Common myeloid progenitor, CD34-positive (primary cell): Measurements from ENCODE around the gene DMRT3.
A peak's percentile ranks its signal among the peaks of the same experiment; 100 is the strongest.

Experiments used
- CTCF ChIA-PET: fragments of 350-600 bp; sonication (Branson Sonifier 250); formaldehyde crosslinking; loops from one replicate; lab custom pipeline; 2021; ENCODE audit warnings: antibody characterized with exemption; lab: Charles Lee
- POLR2A ChIA-PET: fragments of 350-600 bp; sonication (Branson Sonifier 250); formaldehyde crosslinking; loops from one replicate; lab custom pipeline; 2021; ENCODE audit warnings: antibody characterized with exemption; lab: Charles Lee
- DNase-seq, 3 donors: peaks; one replicate each; pipeline versions ENCODE4 v3.0.0 to v3.0.0-alpha.2; 2013
- H3K27ac ChIP-seq, 2 experiments: 1 replicate in 1 of 2; 2 replicates in 1 of 2; pipeline ENCODE4 v1.7.0; 2013; ENCODE audit warnings: inconsistent platforms in 2 of 2, low read length in 2 of 2, mild to moderate bottlenecking in 2 of 2, low read depth in 1 of 2, moderate library complexity in 1 of 2; ENCODE audit not compliant: severe bottlenecking in 2 of 2, insufficient read depth in 1 of 2, poor library complexity in 1 of 2
- H3K27me3 ChIP-seq, 5 experiments: replicated peaks in 2 of 5; 1 replicate in 3 of 5; 2 replicates in 2 of 5; pipeline versions ENCODE4 v1.6.1 to v1.7.0; 2013; ENCODE audit warnings: low read length in 4 of 5, mild to moderate bottlenecking in 2 of 5, moderate library complexity in 2 of 5, inconsistent platforms in 1 of 5; ENCODE audit not compliant: insufficient read depth in 5 of 5, control insufficient read depth in 4 of 5
- H3K36me3 ChIP-seq, 4 experiments: 1 replicate in 2 of 4; 2 replicates in 2 of 4; pipeline versions ENCODE4 v1.6.1 to v1.7.0; 2013; ENCODE audit warnings: low read length in 3 of 4, control low read depth in 1 of 4, mild to moderate bottlenecking in 1 of 4; ENCODE audit not compliant: control insufficient read depth in 4 of 4, insufficient read depth in 4 of 4
- H3K4me1 ChIP-seq, 4 experiments: 1 replicate in 3 of 4; 2 replicates in 1 of 4; pipeline versions ENCODE4 v1.6.1 to v1.7.1; 2013; ENCODE audit warnings: low read length in 3 of 4, mild to moderate bottlenecking in 3 of 4, control low read depth in 1 of 4, inconsistent platforms in 1 of 4, moderate library complexity in 1 of 4; ENCODE audit not compliant: control insufficient read depth in 4 of 4, insufficient read depth in 4 of 4; ENCODE audit errors: control extremely low read depth in 1 of 4
- H3K4me3 ChIP-seq, 7 experiments: 1 replicate in 4 of 7; 2 replicates in 3 of 7; pipeline versions ENCODE4 v1.5.1 to v1.7.0; 2013; ENCODE audit warnings: mild to moderate bottlenecking in 7 of 7, low read length in 6 of 7, moderate library complexity in 6 of 7, inconsistent platforms in 2 of 7, low read depth in 2 of 7, control low read depth in 1 of 7; ENCODE audit not compliant: insufficient read depth in 4 of 7, control insufficient read depth in 1 of 7; ENCODE audit errors: extremely low read depth in 1 of 7
- H3K9me3 ChIP-seq, 5 experiments: 1 replicate in 4 of 5; 2 replicates in 1 of 5; pipeline versions ENCODE4 v1.6.1 to v1.7.1; 2013; ENCODE audit warnings: low read length in 4 of 5, mild to moderate bottlenecking in 2 of 5, inconsistent platforms in 1 of 5, low read depth in 1 of 5, moderate library complexity in 1 of 5; ENCODE audit not compliant: control insufficient read depth in 4 of 5, insufficient read depth in 2 of 5; ENCODE audit errors: control extremely low read depth in 1 of 5
- WGBS: methylation state at CpG from one replicate; pipeline ENCODE4 v1.1.5; 2013; ENCODE audit not compliant: insufficient coverage; 5-methylcytosine and 5-hydroxymethylcytosine counted together

The DMRT3 gene

GRCh38 chr9:1001838-1002237, 25.4 kb downstream of the DMRT3 start:
- no peak overlapping the region for H3K27ac ChIP-seq
- peaks cover 0 to 3% (median 0%) of the 10 kb centered on the region in 4 experiments for H3K4me1 ChIP-seq
- no peaks in the 10 kb centered on the region for H3K36me3 ChIP-seq
- H3K9me3 ChIP-seq = peaks cover 0 to 5% (median 3%) of the 10 kb centered on the region in 5 experiments
- ChIA-PET POLR2A (no interaction called here), CTCF (interaction anchor here (1.1 to 4.2 kb wide), 4 partner anchors 10 to 108 kb away, joined by 4 to 19 read pairs (median 10); no protein-coding TSS in a partner anchor)
- H3K27me3 ChIP-seq = peaks cover 0 to 14% (median 7%) of the 10 kb centered on the region in 5 experiments
- no peak overlapping the region for H3K4me3 ChIP-seq
- WGBS = 100% methylated on average over 3 of the region's 4 CpGs
- no peak for DNase-seq

GRCh38 chr9:1002678-1003077, 26.2 kb downstream of the DMRT3 start:
- H3K27ac ChIP-seq = no peak overlapping the region
- POLR2A ChIA-PET = no interaction called here
- H3K36me3 ChIP-seq = no peaks in the 10 kb centered on the region
- CTCF ChIA-PET = interaction anchor here (0.6 to 4.2 kb wide), 12 partner anchors 9 to 658 kb away, joined by 3 to 19 read pairs (median 4); no protein-coding TSS in a partner anchor
- peaks cover 0 to 5% (median 3%) of the 10 kb centered on the region in 5 experiments for H3K9me3 ChIP-seq
- H3K27me3 ChIP-seq = peaks cover 0 to 17% (median 7%) of the 10 kb centered on the region in 5 experiments
- WGBS = no CpG with 5 or more reads among the region's 2 CpGs
- DNase-seq = no peak
- peaks cover 0 to 3% (median 0%) of the 10 kb centered on the region in 4 experiments for H3K4me1 ChIP-seq
- no peak overlapping the region for H3K4me3 ChIP-seq

GRCh38 chr9:1005043-1005667, 28.7 kb downstream of the DMRT3 start:
- peak; percentile 77 to 87 (median 87) for DNase-seq
- H3K4me3 ChIP-seq = no peak overlapping the region
- H3K4me1 ChIP-seq = peaks cover 0 to 5% (median 0%) of the 10 kb centered on the region in 4 experiments
- 24% methylated on average over 4 of the region's 10 CpGs for WGBS
- no peaks in the 10 kb centered on the region for H3K9me3 ChIP-seq
- H3K27me3 ChIP-seq = peaks cover 2 to 16% (median 6%) of the 10 kb centered on the region in 5 experiments
- CTCF ChIA-PET = interaction anchor here (0.7 to 4.2 kb wide), 23 partner anchors 8 to 656 kb away, joined by 3 to 26 read pairs (median 4); no protein-coding TSS in a partner anchor
- H3K36me3 ChIP-seq = no peaks in the 10 kb centered on the region
- H3K27ac ChIP-seq = no peak overlapping the region
- POLR2A ChIA-PET = no interaction called here

GRCh38 chr9:1007312-1007711, 30.9 kb downstream of the DMRT3 start:
- WGBS = no CpG with 5 or more reads among the region's 3 CpGs
- CTCF ChIA-PET = interaction anchor here (0.9 to 6.8 kb wide), 5 partner anchors 34 to 395 kb away, joined by 3 to 108 read pairs (median 4); no protein-coding TSS in a partner anchor

GRCh38 chr9:1008216-1008615, 31.8 kb downstream of the DMRT3 start:
- POLR2A ChIA-PET = no interaction called here
- 92% methylated on average over 2 of the region's 3 CpGs for WGBS
- no peak for DNase-seq
- H3K27ac ChIP-seq = no peak overlapping the region
- H3K4me3 ChIP-seq = no peak overlapping the region
- peaks cover 0 to 6% (median 2%) of the 10 kb centered on the region in 5 experiments for H3K27me3 ChIP-seq
- peaks cover 0 to 5% (median 0%) of the 10 kb centered on the region in 4 experiments for H3K4me1 ChIP-seq
- no peaks in the 10 kb centered on the region for H3K36me3 ChIP-seq
- CTCF ChIA-PET = interaction anchor here (0.6 to 6.8 kb wide), 12 partner anchors 8 to 141 kb away, joined by 3 to 108 read pairs (median 9); no protein-coding TSS in a partner anchor
- no peaks in the 10 kb centered on the region for H3K9me3 ChIP-seq

More at GRCh38 chr9:1007312-1007711, 30.9 kb downstream of the DMRT3 start:
- Histone ChIP-seq H3K4me1 (peaks cover 0 to 5% (median 0%) of the 10 kb centered on the region in 4 experiments), H3K36me3 (no peaks in the 10 kb centered on the region), H3K9me3 (no peaks in the 10 kb centered on the region), H3K27ac (no peak overlapping the region), H3K27me3 (peaks cover 2 to 6% (median 4%) of the 10 kb centered on the region in 5 experiments), H3K4me3 (no peak overlapping the region)
- no peak for DNase-seq
- POLR2A ChIA-PET = no interaction called here

- WGBS = under 1% methylated on average over 12 of the region's 14 CpGs
- Histone ChIP-seq H3K27ac (no peak overlapping the region), H3K4me1 (peaks cover 0 to 5% (median 0%) of the 10 kb centered on the region in 4 experiments), H3K4me3 (no peak overlapping the region), H3K9me3 (no peaks in the 10 kb centered on the region), H3K27me3 (peaks cover 0 to 6% (median 1%) of the 10 kb centered on the region in 5 experiments), H3K36me3 (no peaks in the 10 kb centered on the region)
- CTCF ChIA-PET = interaction anchor here (0.7 to 6.8 kb wide), 23 partner anchors 9 to 662 kb away, joined by 3 to 108 read pairs (median 5); no protein-coding TSS in a partner anchor
- DNase-seq = peak; percentile 80 to 88 (median 84)
- POLR2A ChIA-PET = no interaction called here
These were observed 32.7 kb downstream of the DMRT3 start for GRCh38 chr9:1009101-1009707.
